Neuronal stem cell (in vitro differentiated cells): ENCODE data around the gene TPX2.

Source experiments
- DNase-seq: peaks from one replicate; pipeline ENCODE4 v3.0.0-alpha.2; 2013; ENCODE audit warnings: low spot score
- H2AFZ ChIP-seq: one replicate; pipeline ENCODE4 v1.6.1; 2013; ENCODE audit warnings: mild to moderate bottlenecking, low read length, inconsistent platforms
- H2AK5ac ChIP-seq: 2 replicates; pipeline ENCODE4 v1.6.1; 2013; ENCODE audit warnings: low read depth, mild to moderate bottlenecking, inconsistent platforms, low read length, moderate library complexity, mixed read lengths
- H2BK120ac ChIP-seq: 2 replicates; pipeline ENCODE4 v1.6.1; 2013; ENCODE audit warnings: low read depth, mild to moderate bottlenecking, inconsistent platforms, low read length, moderate library complexity, mixed read lengths
- H2BK12ac ChIP-seq: one replicate; pipeline ENCODE4 v1.6.1; 2013; ENCODE audit warnings: low read length, inconsistent platforms
- H2BK15ac ChIP-seq: 2 replicates; pipeline ENCODE4 v1.6.1; 2013; ENCODE audit warnings: mild to moderate bottlenecking, low read length, inconsistent platforms, mixed read lengths
- H2BK5ac ChIP-seq: one replicate; pipeline ENCODE4 v1.6.1; 2013; ENCODE audit warnings: inconsistent platforms, mild to moderate bottlenecking, low read length, moderate library complexity
- H3K14ac ChIP-seq: one replicate; pipeline ENCODE4 v1.6.1; 2013; ENCODE audit warnings: low read length, inconsistent platforms
- H3K18ac ChIP-seq: 2 replicates; pipeline ENCODE4 v1.6.1; 2013; ENCODE audit warnings: low read length, inconsistent platforms
- H3K23ac ChIP-seq: 2 replicates; pipeline ENCODE4 v1.6.1; 2013; ENCODE audit warnings: low read depth, mild to moderate bottlenecking, mixed read lengths, low read length, inconsistent platforms; ENCODE audit not compliant: poor library complexity
- H3K27ac ChIP-seq: replicated peaks from 3 replicates; pipeline ENCODE4 v1.5.1; 2013; ENCODE audit warnings: low read length, inconsistent platforms
- H3K27me3 ChIP-seq, 3 experiments: 2 replicates each; pipeline ENCODE4 v1.6.1; 2013; ENCODE audit warnings: low read length in 3 of 3, mild to moderate bottlenecking in 2 of 3, inconsistent platforms in 1 of 3, low read depth in 1 of 3, mixed read lengths in 1 of 3, moderate library complexity in 1 of 3; ENCODE audit not compliant: control insufficient read depth in 3 of 3, insufficient read depth in 3 of 3
- H3K36me3 ChIP-seq, 2 donors: replicated peaks in 1 of 2; 2 replicates each; pipeline ENCODE4 v1.6.1; 2013; ENCODE audit warnings: low read length in 2 of 2; ENCODE audit not compliant: control insufficient read depth in 2 of 2, insufficient read depth in 2 of 2
- H3K4ac ChIP-seq: 2 replicates; pipeline ENCODE4 v1.6.1; 2013; ENCODE audit warnings: inconsistent platforms, mild to moderate bottlenecking, low read length, moderate library complexity
- H3K4me1 ChIP-seq, 2 donors: 1 replicate in 1 of 2; 2 replicates in 1 of 2; pipeline ENCODE4 v1.6.1; 2013; ENCODE audit warnings: low read length in 2 of 2, low read depth in 1 of 2; ENCODE audit not compliant: control insufficient read depth in 2 of 2, insufficient read depth in 1 of 2
- H3K4me2 ChIP-seq: one replicate; pipeline ENCODE4 v1.6.1; 2013; ENCODE audit warnings: mild to moderate bottlenecking, low read length, inconsistent platforms; ENCODE audit not compliant: insufficient read depth, poor library complexity, severe bottlenecking
- H3K4me3 ChIP-seq, 2 donors: 2 replicates each; pipeline ENCODE4 v1.5.1; 2013; ENCODE audit warnings: low read length in 2 of 2, mild to moderate bottlenecking in 2 of 2, inconsistent platforms in 1 of 2, moderate library complexity in 1 of 2
- H3K79me1 ChIP-seq: one replicate; pipeline ENCODE4 v1.6.1; 2013; ENCODE audit warnings: low read depth, mild to moderate bottlenecking, inconsistent platforms, low read length, moderate library complexity
- H3K9ac ChIP-seq: one replicate; pipeline ENCODE4 v1.6.1; 2013; ENCODE audit warnings: mild to moderate bottlenecking, low read depth, low read length, inconsistent platforms; ENCODE audit not compliant: poor library complexity
- H3K9me3 ChIP-seq, 2 donors: replicated peaks in 1 of 2; 2 replicates each; pipeline versions ENCODE3 to v1.6.1; 2013; ENCODE audit warnings: low read length in 2 of 2, mild to moderate bottlenecking in 2 of 2, inconsistent platforms in 1 of 2, low read depth in 1 of 2, mixed read lengths in 1 of 2, moderate library complexity in 1 of 2; ENCODE audit not compliant: control insufficient read depth in 2 of 2, insufficient read depth in 1 of 2
- H4K8ac ChIP-seq: one replicate; pipeline ENCODE4 v1.6.1; 2013; ENCODE audit warnings: low read depth, mild to moderate bottlenecking, inconsistent platforms, low read length, moderate library complexity
- H4K91ac ChIP-seq: one replicate; pipeline ENCODE4 v1.6.1; 2013; ENCODE audit warnings: low read length, low read depth, mild to moderate bottlenecking, inconsistent platforms; ENCODE audit not compliant: poor library complexity
- whole genome bisulfite sequencing, 2 donors: extraction: QIAGEN DNeasy Blood & Tissue Kit; methylation state at CpG; one replicate each; pipeline ENCODE4 v1.1.7; 2013; ENCODE audit warnings: missing lambda C conversion rate in 2 of 2, mixed read lengths in 1 of 2; ENCODE audit not compliant: insufficient read length in 2 of 2, insufficient replicate concordance in 1 of 2; ENCODE audit errors: extremely low coverage in 2 of 2; 5-methylcytosine and 5-hydroxymethylcytosine counted together

The TPX2 gene

DNA sequence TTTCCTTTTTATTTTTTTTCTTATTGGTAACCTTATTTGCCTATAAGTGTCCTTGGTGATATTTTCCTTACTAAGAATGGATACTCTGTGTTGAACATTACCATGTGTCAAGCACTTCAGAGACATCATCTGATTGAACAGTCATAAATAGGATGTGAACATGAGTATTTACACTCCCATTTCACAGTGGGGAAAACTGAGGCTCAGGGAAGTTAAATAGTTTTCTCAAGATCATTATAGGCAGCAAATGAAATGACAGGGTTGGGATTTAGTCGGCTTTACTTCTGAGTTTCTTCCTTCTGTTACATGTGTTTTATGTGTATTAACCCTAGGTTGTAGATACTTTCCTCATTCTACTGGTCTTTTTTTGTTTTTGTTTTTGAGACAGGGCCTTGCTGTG lies 35.3 kb downstream of the TPX2 start:
- Histone ChIP-seq H2BK15ac (no peak overlapping the region), H2BK12ac (no peak overlapping the region), H3K4ac (no peak overlapping the region), H2BK120ac (no peak overlapping the region), H3K14ac (no peak overlapping the region), H3K27me3 (no peaks in the 10 kb centered on the region), H2AFZ (no peak overlapping the region), H3K4me3 (no peak overlapping the region), H4K91ac (no peak overlapping the region), H3K4me2 (no peak overlapping the region), H2AK5ac (no peak overlapping the region), H3K9me3 (no peaks in the 10 kb centered on the region), H3K18ac (no peak overlapping the region), H3K79me1 (no peaks in the 10 kb centered on the region), H3K27ac (no peak overlapping the region), H4K8ac (no peak overlapping the region), H2BK5ac (no peak overlapping the region), H3K36me3 (peaks cover 29 to 94% of the 10 kb centered on the region in 2 donors), H3K9ac (no peak overlapping the region), H3K23ac (no peak overlapping the region), H3K4me1 (no peaks in the 10 kb centered on the region)
- DNase-seq: no peak
- no CpG with 5 or more reads among the region's 1 CpG for WGBS, 2 donors

DNA sequence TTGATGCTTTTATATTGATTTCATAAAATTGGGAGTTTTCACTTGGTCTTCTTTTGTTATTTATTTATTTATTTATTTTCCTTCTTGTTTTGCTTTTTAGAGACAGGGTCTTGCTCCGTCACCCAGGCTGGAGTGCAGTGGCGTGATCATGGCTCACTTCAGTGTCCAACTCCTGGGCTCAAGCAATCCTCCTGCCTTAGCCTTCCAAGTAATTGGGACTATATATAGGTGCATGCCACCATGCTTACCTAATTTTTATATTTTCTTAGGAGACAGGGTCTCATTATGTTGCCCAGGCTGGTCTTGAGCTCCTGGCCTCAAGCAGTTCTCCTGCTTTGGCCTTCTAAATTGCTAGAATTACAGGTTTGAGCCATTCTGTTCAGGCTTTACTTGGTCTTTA lies 41.7 kb downstream of the TPX2 start:
- H3K4me2 ChIP-seq: no peak overlapping the region
- H3K18ac ChIP-seq: no peak overlapping the region
- H3K36me3 ChIP-seq: peaks cover 53 to 96% of the 10 kb centered on the region in 2 donors
- H3K27me3 ChIP-seq: no peaks in the 10 kb centered on the region
- no peak overlapping the region for H3K23ac ChIP-seq
- no peak overlapping the region for H3K27ac ChIP-seq
- H2AK5ac ChIP-seq: no peak overlapping the region
- no peaks in the 10 kb centered on the region for H3K9me3 ChIP-seq
- H3K14ac ChIP-seq: no peak overlapping the region
- H2BK15ac ChIP-seq: no peak overlapping the region
- no peak overlapping the region for H3K4ac ChIP-seq
- no peak overlapping the region for H2BK5ac ChIP-seq
- WGBS, 2 donors: no CpG with 5 or more reads among the region's 2 CpGs
- H3K79me1 ChIP-seq: no peaks in the 10 kb centered on the region
- H2BK120ac ChIP-seq: no peak overlapping the region
- H3K4me3 ChIP-seq: no peak overlapping the region
- H2BK12ac ChIP-seq: no peak overlapping the region
- H2AFZ ChIP-seq: no peak overlapping the region
- no peak overlapping the region for H3K9ac ChIP-seq
- no peak overlapping the region for H4K91ac ChIP-seq
- H3K4me1 ChIP-seq: no peaks in the 10 kb centered on the region
- no peak overlapping the region for H4K8ac ChIP-seq
- no peak for DNase-seq

DNA sequence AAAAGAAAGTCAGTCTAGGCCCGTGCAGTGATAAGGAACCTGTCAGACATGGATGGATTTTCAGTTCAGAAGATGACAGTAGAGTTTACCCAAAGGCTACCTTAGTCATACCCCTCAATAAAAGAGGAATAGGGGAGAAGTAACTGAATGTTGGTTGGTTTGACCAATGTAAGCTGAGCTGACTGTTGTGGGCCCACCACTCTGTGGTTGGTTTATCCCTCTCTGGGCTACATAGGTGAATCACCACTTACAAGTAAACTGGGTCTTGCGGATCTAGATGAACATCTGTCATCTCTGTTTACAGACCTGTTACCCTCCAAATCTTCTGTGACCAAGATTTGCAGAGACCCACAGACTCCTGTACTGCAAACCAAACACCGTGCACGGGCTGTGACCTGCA lies 42.9 kb downstream of the TPX2 start:
- peaks cover 54 to 98% of the 10 kb centered on the region in 2 donors for H3K36me3 ChIP-seq
- H3K23ac ChIP-seq: no peak overlapping the region
- H2BK15ac ChIP-seq: no peak overlapping the region
- H2BK5ac ChIP-seq: no peak overlapping the region
- no peak overlapping the region for H3K9ac ChIP-seq
- no peak overlapping the region for H3K4me2 ChIP-seq
- H3K9me3 ChIP-seq: no peaks in the 10 kb centered on the region
- H3K4me3 ChIP-seq: no peak overlapping the region
- no peak overlapping the region for H2BK120ac ChIP-seq
- no peak overlapping the region for H4K8ac ChIP-seq
- H3K79me1 ChIP-seq: no peaks in the 10 kb centered on the region
- H3K4me1 ChIP-seq: no peaks in the 10 kb centered on the region
- no peaks in the 10 kb centered on the region for H3K27me3 ChIP-seq
- no peak overlapping the region for H3K4ac ChIP-seq
- H3K18ac ChIP-seq: no peak overlapping the region
- no CpG with 5 or more reads among the region's 4 CpGs for whole genome bisulfite sequencing, 2 donors
- no peak overlapping the region for H2AK5ac ChIP-seq
- no peak overlapping the region for H3K27ac ChIP-seq
- no peak overlapping the region for H3K14ac ChIP-seq
- no peak overlapping the region for H4K91ac ChIP-seq
- no peak for DNase-seq
- H2BK12ac ChIP-seq: no peak overlapping the region
- no peak overlapping the region for H2AFZ ChIP-seq

DNA sequence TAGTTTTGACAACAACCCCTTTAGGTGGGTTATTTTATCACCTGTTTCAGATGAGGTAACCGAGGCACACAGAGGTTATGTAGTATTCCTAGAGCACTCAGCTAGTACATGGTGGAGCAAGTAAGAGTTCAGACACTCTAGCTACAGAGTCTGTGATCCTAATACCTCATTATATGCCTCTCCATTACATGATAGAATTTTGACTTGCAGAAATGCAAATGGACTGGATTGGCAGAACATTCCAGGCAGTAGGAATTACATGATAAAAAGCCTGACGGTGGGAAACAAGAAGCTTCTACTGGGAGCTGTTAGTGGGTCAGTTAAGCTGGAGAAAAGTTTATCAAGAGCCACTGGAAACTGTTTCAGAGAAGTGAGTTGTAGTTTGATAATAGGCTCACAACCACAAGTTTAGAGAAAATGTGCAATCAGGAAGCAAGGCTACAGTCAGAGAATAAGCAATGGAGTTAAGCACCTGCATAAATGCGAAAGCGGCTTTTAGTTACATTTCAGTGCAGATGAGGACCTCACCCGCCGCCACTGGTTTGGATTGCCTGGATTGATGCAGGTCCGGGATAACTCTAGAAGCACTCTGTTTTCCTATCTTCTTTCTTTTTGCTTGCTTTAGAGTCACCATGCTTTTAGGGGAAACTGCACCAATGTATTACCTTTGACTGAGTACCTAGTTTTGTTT lies 45.4 kb downstream of the TPX2 start:
- Histone ChIP-seq H3K4me2 (no peak overlapping the region), H3K4ac (no peak overlapping the region), H3K36me3 (peaks cover 47 to 97% of the 10 kb centered on the region in 2 donors), H3K9ac (no peak overlapping the region), H3K27ac (no peak overlapping the region), H3K27me3 (no peaks in the 10 kb centered on the region), H2BK5ac (no peak overlapping the region), H3K4me1 (peaks cover 0 to 1% of the 10 kb centered on the region in 2 donors), H4K8ac (no peak overlapping the region), H2AK5ac (no peak overlapping the region), H2BK12ac (no peak overlapping the region), H3K79me1 (no peaks in the 10 kb centered on the region), H3K23ac (no peak overlapping the region), H2BK120ac (no peak overlapping the region), H3K4me3 (no peak overlapping the region), H3K18ac (no peak overlapping the region), H2BK15ac (no peak overlapping the region), H2AFZ (no peak overlapping the region), H4K91ac (no peak overlapping the region), H3K14ac (no peak overlapping the region), H3K9me3 (no peaks in the 10 kb centered on the region)
- DNase-seq: no peak
- WGBS, 2 donors: no CpG with 5 or more reads among the region's 7 CpGs
